ENCODE measurements around the gene OAS2. TPM values are rescaled to one million over a fixed set of nuclear protein-coding genes. Genes with fewer than 3 reads are reported as not detected.

The OAS2 gene
- total RNA-seq, 2 experiments from 2014 or later = 122 TPM

GRCh38 chr12:113061061-113061694 lies 82.9 kb downstream of the OAS2 start:
- Mint-ChIP-seq H3K36me3 (no peaks in the 10 kb centered on the region), H3K9me3 (no peaks in the 10 kb centered on the region), H3K4me3 (no peak overlapping the region), H3K27ac (no peak overlapping the region), H3K4me1 (peaks cover 2% of the 10 kb centered on the region), H3K27me3 (no peaks in the 10 kb centered on the region)
- DNase-seq = no peak

Other genes starting within 250 kb of the OAS2 start
- not detected for gene RPH3A, start 186.8 kb upstream of the OAS2 start, total RNA-seq
- 10 to 100 TPM; 33.6 to 34.9 TPM for gene OAS1, start 71.6 kb upstream of the OAS2 start, total RNA-seq
- 10 to 100 TPM; 37.4 to 39.8 TPM for gene OAS3, start 40.0 kb upstream of the OAS2 start, total RNA-seq
- 1 to 10 TPM; 1.1 TPM for gene DTX1, start 78.2 kb downstream of the OAS2 start, total RNA-seq
- 1 to 10 TPM; 1.3 to 1.9 TPM for gene RASAL1, start 157.2 kb downstream of the OAS2 start, total RNA-seq
- gene CFAP73, start 171.2 kb downstream of the OAS2 start, total RNA-seq = 1 to 10 TPM in 1 of 2 experiments, under 1 TPM in 1; 0.16 to 1.0 TPM
- gene DDX54, start 207.0 kb downstream of the OAS2 start, total RNA-seq = 100 to 1,000 TPM; 136 to 145 TPM
- 10 to 100 TPM; 28.9 to 31.1 TPM for gene RITA1, start 207.2 kb downstream of the OAS2 start, total RNA-seq
- gene TPCN1, start 242.9 kb downstream of the OAS2 start, total RNA-seq = 10 to 100 TPM; 20.5 to 25.0 TPM